Suprapubic skin (tissue), 4 donors: Measurements from ENCODE around the gene TGM6. TPM values are rescaled to one million over a fixed set of nuclear protein-coding genes. Genes with fewer than 3 reads are reported as not detected.

Experiments used
- DNase-seq, 2 donors: peaks; one replicate each; pipeline ENCODE4 v3.0.0-alpha.2; 2019; ENCODE audit warnings: low spot score in 2 of 2
- H3K27ac ChIP-seq: fragments of 200-600 bp; sonication (generic); one replicate; pipeline ENCODE4 v1.5.1; 2019
- H3K27me3 ChIP-seq: fragments of 200-600 bp; sonication (generic); one replicate; pipeline ENCODE4 v1.5.1; 2019
- H3K36me3 ChIP-seq: fragments of 200-600 bp; sonication (generic); one replicate; pipeline ENCODE4 v1.5.1; 2019
- H3K4me1 ChIP-seq: fragments of 200-600 bp; sonication (generic); one replicate; pipeline ENCODE4 v1.5.1; 2019
- H3K4me3 ChIP-seq: fragments of 200-600 bp; sonication (generic); one replicate; pipeline ENCODE4 v1.5.1; 2019; ENCODE audit warnings: mild to moderate bottlenecking
- H3K9me3 ChIP-seq: fragments of 200-600 bp; sonication (generic); one replicate; pipeline ENCODE4 v1.5.1; 2019
- EP300 ChIP-seq: sonication (generic); formaldehyde crosslinking; IDR thresholded peaks from one replicate; pipeline ENCODE4 v1.6.1; 2017; ENCODE audit warnings: antibody characterized with exemption
- POLR2A ChIP-seq, 2 donors: fragments of 450-650 bp; IDR thresholded peaks; one replicate each; pipeline ENCODE4 v1.6.1; 2017; ENCODE audit warnings: antibody characterized with exemption in 2 of 2, mild to moderate bottlenecking in 2 of 2, moderate library complexity in 2 of 2
- POLR2AphosphoS5 ChIP-seq, 3 donors: sonication (generic); formaldehyde crosslinking; IDR thresholded peaks; one replicate each; pipeline ENCODE4 v1.6.1; 2017; ENCODE audit warnings: antibody characterized with exemption in 3 of 3
- WGBS: methylation state at CpG from one replicate; pipeline ENCODE4 v1.1.5; 2018; 5-methylcytosine and 5-hydroxymethylcytosine counted together
- total RNA-seq, 4 donors: library from RNA; depleted of rRNA; stranded (reverse); fragments of >200 nt; gene quantifications; one replicate each; pipeline ENCODE4 v1.1.0, GENCODE V29; 2016
- TF ChIP-seq, protein P1 (sequence below), 2 donors: fragments of 200-600 bp in 1 of 2; fragments of 450-650 bp in 1 of 2; sonication (generic) in 1 of 2; IDR thresholded peaks; one replicate each; pipeline ENCODE4 v1.5.1; 2016 to 2019; ENCODE audit warnings: antibody characterized with exemption in 2 of 2, mild to moderate bottlenecking in 1 of 2, moderate library complexity in 1 of 2

The TGM6 gene
- total RNA-seq, 4 donors from 2014 or later: 0.32 to 1.4 (median 0.78) TPM

GRCh38 chr20:2363187-2363586 lies 17.5 kb upstream of the TGM6 start:
- TF ChIP-seq, protein P1, sequence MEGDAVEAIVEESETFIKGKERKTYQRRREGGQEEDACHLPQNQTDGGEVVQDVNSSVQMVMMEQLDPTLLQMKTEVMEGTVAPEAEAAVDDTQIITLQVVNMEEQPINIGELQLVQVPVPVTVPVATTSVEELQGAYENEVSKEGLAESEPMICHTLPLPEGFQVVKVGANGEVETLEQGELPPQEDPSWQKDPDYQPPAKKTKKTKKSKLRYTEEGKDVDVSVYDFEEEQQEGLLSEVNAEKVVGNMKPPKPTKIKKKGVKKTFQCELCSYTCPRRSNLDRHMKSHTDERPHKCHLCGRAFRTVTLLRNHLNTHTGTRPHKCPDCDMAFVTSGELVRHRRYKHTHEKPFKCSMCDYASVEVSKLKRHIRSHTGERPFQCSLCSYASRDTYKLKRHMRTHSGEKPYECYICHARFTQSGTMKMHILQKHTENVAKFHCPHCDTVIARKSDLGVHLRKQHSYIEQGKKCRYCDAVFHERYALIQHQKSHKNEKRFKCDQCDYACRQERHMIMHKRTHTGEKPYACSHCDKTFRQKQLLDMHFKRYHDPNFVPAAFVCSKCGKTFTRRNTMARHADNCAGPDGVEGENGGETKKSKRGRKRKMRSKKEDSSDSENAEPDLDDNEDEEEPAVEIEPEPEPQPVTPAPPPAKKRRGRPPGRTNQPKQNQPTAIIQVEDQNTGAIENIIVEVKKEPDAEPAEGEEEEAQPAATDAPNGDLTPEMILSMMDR (IDR thresholded peaks at IDR 0.05): no peak
- no peak for TF ChIP-seq EP300
- TF ChIP-seq POLR2A (IDR thresholded peaks at IDR 0.05): no peak
- TF ChIP-seq POLR2AphosphoS5 (IDR thresholded peaks at IDR 0.05): no peak
- Histone ChIP-seq H3K27me3 (no peaks in the 10 kb centered on the region), H3K9me3 (no peaks in the 10 kb centered on the region), H3K4me3 (no peak overlapping the region), H3K27ac (no peak overlapping the region), H3K36me3 (no peaks in the 10 kb centered on the region), H3K4me1 (no peaks in the 10 kb centered on the region)
- DNase-seq: no peak
- WGBS: 73% methylated on average over 2 of the region's 2 CpGs

DNA sequence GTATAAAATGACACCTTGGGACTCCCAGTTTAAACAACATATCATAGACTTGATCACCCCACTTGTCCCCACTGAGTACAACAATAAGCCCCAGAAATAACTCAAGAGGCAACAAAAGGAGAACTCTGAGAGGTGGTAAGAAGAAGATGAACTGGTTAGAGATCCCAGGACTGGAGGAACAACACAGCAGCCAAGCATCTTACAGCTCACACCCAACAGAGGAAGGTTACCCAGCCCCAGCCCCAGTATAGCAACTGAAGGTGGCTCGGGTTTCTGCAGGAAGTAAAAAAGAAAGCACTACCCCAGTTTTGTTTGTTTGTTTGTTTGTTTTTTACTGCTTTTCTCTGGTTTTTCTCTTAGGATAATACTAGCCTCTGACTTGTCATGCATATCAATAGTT lies 17.1 kb upstream of the TGM6 start:
- WGBS: 37% methylated on average over 1 of the region's 1 CpG
- TF ChIP-seq POLR2A (IDR thresholded peaks at IDR 0.05) (no peak), EP300 (no peak), POLR2AphosphoS5 (IDR thresholded peaks at IDR 0.05) (no peak)
- TF ChIP-seq, protein P1 (IDR thresholded peaks at IDR 0.05): no peak
- Histone ChIP-seq H3K27me3 (no peaks in the 10 kb centered on the region), H3K4me1 (no peaks in the 10 kb centered on the region), H3K4me3 (no peak overlapping the region), H3K27ac (no peak overlapping the region), H3K36me3 (no peaks in the 10 kb centered on the region), H3K9me3 (no peaks in the 10 kb centered on the region)
- DNase-seq: no peak

DNA sequence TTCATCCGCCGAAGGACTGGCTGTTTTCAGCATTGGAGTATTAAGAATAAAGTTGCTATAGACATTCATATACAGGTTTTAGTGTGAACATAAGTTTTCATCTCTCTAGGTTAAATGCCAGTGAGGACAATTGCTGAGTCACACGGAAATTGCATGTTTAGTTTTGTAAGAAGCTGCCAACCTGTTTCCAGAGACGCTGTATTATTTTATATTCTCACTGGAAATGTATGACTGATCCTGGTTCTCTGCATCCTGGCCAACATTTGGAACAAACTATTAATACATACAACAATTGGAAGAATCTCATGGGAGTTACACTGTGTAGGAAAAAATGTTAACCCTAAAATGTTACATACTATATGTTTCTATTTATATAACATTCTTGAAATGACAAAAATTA lies 16.7 kb upstream of the TGM6 start:
- Histone ChIP-seq H3K9me3 (no peaks in the 10 kb centered on the region), H3K27me3 (no peaks in the 10 kb centered on the region), H3K27ac (no peak overlapping the region), H3K36me3 (no peaks in the 10 kb centered on the region), H3K4me3 (no peak overlapping the region), H3K4me1 (no peaks in the 10 kb centered on the region)
- DNase-seq: no peak
- 63% methylated on average over 4 of the region's 4 CpGs for WGBS
- no peak for TF ChIP-seq EP300
- TF ChIP-seq, protein P1 (IDR thresholded peaks at IDR 0.05): no peak
- no peak for TF ChIP-seq POLR2A (IDR thresholded peaks at IDR 0.05)
- no peak for TF ChIP-seq POLR2AphosphoS5 (IDR thresholded peaks at IDR 0.05)

DNA sequence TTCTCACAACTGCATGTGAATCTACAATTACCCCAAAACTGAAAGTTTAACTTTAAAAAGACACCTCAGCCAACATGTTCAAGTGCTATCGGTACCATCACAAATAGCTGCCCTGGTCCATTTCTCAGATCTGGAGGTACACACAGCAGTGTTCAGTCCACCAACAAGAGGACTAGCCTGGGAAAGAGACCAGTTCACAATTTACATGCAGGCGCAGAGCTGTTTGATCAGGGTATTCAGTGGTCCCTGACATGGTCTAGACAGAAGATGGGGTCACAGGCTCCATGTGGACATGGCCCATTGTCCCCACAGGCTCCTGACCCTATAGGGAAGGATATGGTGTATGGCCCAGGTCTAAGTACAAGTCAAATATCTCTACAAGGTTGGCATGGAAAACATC lies 15.6 kb upstream of the TGM6 start:
- Histone ChIP-seq H3K27me3 (no peaks in the 10 kb centered on the region), H3K27ac (no peak overlapping the region), H3K9me3 (no peaks in the 10 kb centered on the region), H3K4me3 (no peak overlapping the region), H3K36me3 (no peaks in the 10 kb centered on the region), H3K4me1 (no peaks in the 10 kb centered on the region)
- DNase-seq: no peak
- TF ChIP-seq POLR2A (IDR thresholded peaks at IDR 0.05) (no peak), POLR2AphosphoS5 (IDR thresholded peaks at IDR 0.05) (no peak), EP300 (no peak)
- TF ChIP-seq, protein P1 (IDR thresholded peaks at IDR 0.05): no peak
- WGBS: 94% methylated on average over 2 of the region's 2 CpGs

DNA sequence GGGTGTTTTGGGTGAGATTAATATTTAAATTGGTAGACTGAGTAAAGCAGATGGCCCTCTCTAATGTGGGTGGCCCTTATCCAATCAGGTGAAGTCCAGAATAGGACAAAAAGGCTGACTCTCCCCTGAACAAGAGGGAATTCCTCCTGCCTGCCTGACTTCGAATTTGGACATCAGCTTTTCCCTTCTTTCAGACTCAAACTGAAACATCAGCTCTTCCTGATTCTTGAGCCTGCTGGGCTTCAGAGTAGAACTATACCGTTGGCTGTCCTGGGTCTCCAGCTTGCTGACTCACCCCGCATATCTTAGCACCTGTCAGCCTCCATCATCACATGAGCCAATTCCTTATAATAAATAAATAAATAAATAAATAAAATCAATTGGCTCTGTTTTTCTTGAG lies 15.0 kb upstream of the TGM6 start:
- Histone ChIP-seq H3K9me3 (no peaks in the 10 kb centered on the region), H3K27me3 (no peaks in the 10 kb centered on the region), H3K36me3 (no peaks in the 10 kb centered on the region), H3K27ac (no peak overlapping the region), H3K4me1 (no peaks in the 10 kb centered on the region), H3K4me3 (no peak overlapping the region)
- TF ChIP-seq EP300: no peak
- no peak for TF ChIP-seq POLR2A (IDR thresholded peaks at IDR 0.05)
- no peak for TF ChIP-seq POLR2AphosphoS5 (IDR thresholded peaks at IDR 0.05)
- TF ChIP-seq, protein P1 (IDR thresholded peaks at IDR 0.05): no peak
- no peak for DNase-seq
- 71% methylated on average over 3 of the region's 3 CpGs for WGBS
